HG02973 (cell line): ENCODE data around the gene TLCD2.
"Not testable (repeated sequence)": the region's sequence is repeated elsewhere in the genome, so short reads cannot be mapped to it uniquely, and the experiment has no call there.

Experiments
- ATAC-seq: cut with Tn5 transposase; IDR thresholded peaks from one replicate; pipeline ENCODE4 v1.9.1; 2021; ENCODE audit warnings: moderate library complexity; ENCODE audit not compliant: unreplicated experiment

The TLCD2 gene

DNA sequence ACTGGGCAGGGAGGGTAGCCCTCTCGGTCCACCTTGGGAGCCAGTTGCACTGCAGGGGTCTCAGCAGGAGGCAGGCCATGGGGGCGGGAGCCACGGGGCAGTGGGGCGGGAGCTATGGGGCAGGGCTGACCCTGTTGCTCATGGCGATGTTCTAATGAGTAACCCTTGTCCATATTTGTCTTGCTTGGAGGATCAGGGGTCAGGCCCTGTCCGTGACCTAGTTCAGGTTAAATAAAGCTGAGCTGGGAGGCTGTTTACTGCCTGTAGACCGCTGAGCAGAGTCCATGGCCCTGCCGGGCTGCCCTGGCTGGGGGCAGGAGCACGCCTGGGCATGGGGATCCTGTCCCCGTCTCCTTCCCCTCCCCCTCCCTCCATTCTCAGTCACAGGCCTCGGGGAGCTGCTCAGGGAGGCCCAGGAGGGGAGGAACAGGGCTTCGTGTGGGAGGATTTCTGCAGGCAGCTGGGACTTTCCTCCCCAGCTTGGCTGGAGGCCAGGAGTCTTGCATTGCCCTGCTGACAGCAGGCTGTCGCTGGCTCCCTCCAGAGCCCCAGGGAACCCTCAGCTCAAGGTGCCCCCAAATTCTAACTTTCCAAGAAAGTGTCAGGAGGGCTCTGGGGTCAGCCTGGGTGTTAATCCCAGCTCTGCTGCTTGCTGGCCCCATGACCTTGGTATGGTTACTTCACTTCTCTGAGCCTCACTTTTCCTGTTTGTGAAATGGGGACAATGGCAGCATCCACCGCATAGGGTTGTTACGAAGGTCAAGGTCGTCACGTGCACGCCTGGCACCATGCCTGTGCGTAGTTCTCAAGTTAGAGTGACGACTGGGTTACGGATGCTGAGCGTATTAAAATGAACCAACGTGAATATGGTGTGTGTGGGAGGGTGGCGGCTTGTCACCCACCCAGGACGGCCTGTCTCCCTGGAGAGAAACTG, 26.4 kb upstream of the TLCD2 start:
- no peak for ATAC-seq

- ATAC-seq, result no peak
These were observed 25.7 kb upstream of the TLCD2 start for GRCh38 chr17:1735834-1736347.

DNA sequence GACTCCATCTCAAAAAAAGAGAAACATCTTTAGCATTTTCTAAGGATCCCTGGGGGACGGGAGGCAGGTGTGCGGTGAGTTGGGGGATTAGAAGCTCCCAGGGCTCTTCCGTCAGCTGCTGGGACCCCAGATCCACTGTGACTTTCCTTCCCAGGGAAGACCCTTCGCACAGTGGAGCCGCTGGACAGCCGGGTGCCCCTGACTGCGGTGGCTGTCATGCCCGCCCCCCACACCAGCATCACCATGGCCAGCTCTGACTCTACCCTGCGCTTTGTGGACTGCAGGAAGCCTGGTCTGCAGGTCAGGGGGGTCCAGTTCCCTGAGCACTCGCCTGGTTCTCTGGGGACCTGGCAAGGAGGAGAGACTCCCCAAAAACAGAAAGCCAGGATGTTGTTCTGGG, 25.2 kb upstream of the TLCD2 start:
- ATAC-seq, result no peak

DNA sequence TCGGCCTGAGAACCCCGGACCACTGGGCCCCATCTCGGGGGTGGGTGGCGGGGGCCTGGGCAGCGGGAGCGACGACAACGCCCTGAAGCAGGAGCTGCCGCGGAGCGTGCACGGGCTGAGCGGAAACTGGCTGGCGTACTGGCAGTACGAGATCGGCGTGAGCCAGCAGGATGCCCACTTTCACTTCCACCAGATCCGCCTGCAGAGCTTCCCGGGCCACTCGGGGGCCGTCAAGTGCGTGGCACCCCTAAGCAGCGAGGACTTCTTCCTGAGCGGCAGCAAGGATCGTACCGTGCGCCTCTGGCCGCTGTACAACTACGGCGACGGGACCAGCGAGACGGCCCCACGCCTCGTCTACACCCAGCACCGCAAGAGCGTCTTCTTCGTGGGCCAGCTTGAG, 23.6 kb upstream of the TLCD2 start:
- no peak for ATAC-seq

DNA sequence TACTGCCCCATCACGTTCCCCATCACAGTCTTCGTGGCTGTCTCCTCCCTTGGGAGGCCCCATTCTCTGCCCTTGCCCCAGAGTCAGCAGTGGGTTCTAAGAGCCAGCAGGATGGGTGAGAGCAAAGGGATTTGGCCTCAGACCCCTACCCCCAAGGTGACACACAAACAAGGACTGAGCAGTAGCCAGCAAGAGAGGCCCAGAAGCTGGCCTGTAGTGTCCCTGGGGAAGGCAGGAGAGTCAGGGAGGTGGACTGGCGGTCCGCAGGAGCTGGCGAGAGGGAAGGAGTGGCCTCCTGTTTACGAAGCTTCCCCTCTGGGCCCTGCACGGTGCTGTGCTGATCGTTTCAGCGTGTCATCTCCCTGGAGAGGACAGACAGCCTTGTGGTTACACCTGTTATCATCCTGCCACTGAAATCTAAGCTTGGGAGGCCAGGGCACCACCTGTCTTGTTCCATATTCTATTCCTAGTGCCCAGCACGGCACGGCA, 22.7 kb upstream of the TLCD2 start:
- no peak for ATAC-seq

- no peak for ATAC-seq
These were observed 22.2 kb upstream of the TLCD2 start for GRCh38 chr17:1732241-1732832.

GRCh38 chr17:1731194-1731506, 21.0 kb upstream of the TLCD2 start:
- ATAC-seq, result no peak

GRCh38 chr17:1730326-1731193, 20.4 kb upstream of the TLCD2 start:
- ATAC-seq, result no peak

DNA sequence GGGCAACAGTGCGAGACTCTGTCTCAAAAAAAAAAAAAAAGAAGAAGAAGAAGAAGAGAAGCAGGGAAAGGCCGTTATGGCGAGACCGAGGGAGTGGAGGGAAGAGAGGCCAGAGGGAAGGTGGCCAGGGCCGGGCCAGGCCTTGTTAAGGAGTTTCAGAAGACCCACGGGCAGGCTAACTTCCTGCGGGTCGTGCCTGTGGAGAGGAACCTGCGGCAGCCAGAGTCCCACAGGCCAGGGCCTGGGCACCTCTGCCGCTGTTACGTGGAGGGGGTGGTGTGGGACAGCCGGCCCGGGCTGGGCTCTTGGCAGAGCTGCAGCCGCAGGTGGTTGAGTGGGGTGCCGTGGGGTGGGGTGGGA, 19.8 kb upstream of the TLCD2 start:
- no peak for ATAC-seq

- no peak for ATAC-seq
These were observed 17.9 kb upstream of the TLCD2 start for GRCh38 chr17:1727876-1728630.

GRCh38 chr17:1727258-1727789, 17.1 kb upstream of the TLCD2 start:
- ATAC-seq, result no peak

DNA sequence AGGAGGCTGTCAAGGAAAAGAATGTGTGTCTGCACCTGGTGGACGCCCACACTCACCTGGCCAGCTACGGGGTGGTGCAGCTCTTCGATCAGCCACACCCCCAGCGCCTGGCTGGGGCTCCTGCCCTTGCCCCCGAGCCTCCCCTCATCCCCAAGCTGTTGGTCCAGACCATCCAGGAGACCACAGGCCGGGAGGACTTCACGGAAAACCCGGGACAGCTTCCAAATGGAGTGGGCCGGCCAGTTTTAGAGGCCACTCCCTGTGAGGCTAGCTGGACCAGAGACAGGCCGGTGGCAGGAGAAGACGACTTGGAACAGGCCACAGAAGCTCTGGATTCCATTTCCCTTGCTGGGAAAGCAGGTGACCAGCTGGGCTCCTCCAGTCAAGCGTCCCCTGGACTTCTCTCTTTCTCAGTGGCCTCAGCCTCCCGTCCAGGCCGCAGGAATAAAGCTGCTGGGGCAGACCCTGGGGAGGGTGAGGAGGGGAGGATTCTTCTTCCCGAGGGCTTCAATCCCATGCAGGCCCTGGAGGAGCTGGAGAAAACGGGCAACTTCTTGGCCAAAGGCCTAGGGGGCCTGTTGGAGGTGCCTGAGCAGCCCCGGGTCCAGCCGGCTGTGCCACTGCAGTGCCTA, 16.6 kb upstream of the TLCD2 start:
- ATAC-seq, result no peak

DNA sequence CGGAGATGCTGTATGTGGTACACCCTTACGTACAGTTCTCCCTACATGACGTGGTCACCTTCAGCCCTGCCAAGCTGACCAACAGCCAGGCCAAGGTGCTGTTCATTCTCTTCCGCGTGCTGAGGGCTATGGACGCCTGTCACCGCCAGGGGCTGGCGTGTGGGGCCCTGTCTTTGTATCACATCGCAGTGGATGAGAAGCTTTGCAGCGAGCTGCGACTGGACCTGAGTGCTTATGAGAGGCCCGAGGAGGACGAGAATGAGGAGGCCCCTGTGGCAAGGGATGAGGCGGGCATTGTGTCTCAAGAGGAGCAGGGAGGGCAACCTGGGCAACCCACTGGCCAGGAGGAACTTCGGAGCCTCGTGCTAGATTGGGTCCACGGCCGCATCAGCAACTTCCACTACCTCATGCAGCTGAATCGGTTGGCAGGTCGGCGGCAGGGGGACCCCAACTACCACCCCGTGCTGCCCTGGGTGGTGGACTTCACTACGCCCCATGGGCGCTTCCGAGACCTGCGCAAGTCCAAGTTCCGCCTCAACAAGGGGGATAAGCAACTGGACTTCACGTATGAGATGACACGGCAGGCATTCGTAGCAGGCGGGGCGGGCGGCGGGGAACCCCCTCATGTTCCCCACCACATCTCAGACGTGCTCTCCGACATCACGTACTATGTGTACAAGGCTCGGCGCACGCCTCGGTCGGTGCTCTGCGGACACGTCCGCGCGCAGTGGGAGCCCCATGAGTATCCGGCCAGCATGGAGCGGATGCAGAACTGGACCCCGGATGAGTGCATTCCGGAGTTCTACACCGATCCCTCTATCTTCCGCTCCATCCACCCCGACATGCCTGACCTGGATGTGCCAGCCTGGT, 15.7 kb upstream of the TLCD2 start:
- ATAC-seq, result no peak

DNA sequence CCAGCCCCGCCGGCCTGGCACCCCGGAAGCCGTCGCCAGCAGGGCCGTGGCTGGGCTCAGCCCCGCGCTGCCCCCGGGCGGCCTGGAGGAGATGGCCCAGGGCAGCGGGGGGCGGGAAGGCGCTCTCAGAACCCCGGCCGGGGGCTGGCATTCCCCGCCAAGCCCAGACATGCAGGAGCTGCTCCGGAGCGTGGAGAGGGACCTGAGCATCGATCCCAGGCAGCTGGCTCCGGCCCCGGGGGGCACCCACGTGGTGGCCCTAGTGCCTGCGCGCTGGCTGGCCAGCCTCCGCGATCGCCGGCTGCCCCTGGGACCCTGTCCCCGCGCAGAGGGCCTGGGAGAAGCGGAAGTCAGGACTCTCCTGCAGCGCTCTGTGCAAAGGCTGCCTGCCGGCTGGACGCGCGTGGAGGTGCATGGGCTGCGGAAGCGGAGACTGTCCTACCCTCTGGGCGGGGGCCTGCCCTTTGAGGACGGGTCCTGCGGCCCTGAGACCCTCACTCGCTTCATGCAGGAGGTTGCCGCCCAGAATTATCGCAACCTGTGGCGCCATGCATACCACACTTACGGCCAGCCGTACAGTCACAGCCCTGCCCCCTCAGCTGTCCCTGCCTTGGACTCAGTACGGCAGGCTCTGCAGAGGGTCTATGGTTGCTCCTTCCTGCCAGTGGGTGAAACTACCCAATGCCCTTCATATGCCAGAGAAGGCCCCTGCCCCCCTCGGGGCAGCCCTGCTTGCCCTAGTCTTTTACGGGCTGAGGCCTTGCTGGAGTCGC, 14.9 kb upstream of the TLCD2 start:
- ATAC-seq, result peak; percentile 17

- ATAC-seq, result peak; percentile 47
These were observed 14.2 kb upstream of the TLCD2 start, which contains the start of gene WDR81 for GRCh38 chr17:1724351-1724868. Gene WDR81 (plus strand): TSS chr17:1724704. CDS start chr17:1724960, 256 bp downstream.

DNA sequence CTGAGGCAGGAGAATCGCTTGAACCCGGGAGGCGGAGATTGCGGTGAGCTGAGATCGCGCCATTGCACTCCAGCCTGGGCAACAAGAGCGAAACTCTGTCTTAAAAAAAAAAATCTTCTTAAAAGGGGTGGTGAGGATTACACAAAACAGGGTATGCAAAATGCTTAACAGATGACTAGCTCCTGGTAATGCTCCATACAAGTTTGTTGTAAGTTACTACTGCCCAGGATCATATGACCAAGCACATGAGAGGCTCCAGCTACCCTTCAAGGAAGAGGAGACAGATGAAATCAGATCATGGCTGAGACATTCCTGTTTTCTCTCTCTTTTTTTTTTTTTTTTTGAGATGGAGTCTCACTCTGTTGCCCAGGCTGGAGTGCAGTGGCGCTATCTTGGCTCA, 11.8 kb upstream of the TLCD2 start:
- ATAC-seq, result not testable (repeated sequence)

GRCh38 chr17:1720856-1721386, 10.7 kb upstream of the TLCD2 start:
- ATAC-seq, result no peak
